Astrocyte of the hippocampus (primary cell): ENCODE data around the gene CNIH1.

Experiments used
- DNase-seq: peaks from one replicate; pipeline ENCODE4 v3.0.0; 2011; ENCODE audit warnings: low read depth, low spot score

The CNIH1 gene

GRCh38 chr14:54440873-54441868, at the start of gene CNIH1:
CNIH1 (minus strand) TSS chr14:54441374; CDS start chr14:54441327, 47 bp downstream.
- peak; percentile 98 for DNase-seq

- DNase-seq: no peak
These were observed 49.4 kb upstream of the CNIH1 start for GRCh38 chr14:54490445-54491175.

DNA sequence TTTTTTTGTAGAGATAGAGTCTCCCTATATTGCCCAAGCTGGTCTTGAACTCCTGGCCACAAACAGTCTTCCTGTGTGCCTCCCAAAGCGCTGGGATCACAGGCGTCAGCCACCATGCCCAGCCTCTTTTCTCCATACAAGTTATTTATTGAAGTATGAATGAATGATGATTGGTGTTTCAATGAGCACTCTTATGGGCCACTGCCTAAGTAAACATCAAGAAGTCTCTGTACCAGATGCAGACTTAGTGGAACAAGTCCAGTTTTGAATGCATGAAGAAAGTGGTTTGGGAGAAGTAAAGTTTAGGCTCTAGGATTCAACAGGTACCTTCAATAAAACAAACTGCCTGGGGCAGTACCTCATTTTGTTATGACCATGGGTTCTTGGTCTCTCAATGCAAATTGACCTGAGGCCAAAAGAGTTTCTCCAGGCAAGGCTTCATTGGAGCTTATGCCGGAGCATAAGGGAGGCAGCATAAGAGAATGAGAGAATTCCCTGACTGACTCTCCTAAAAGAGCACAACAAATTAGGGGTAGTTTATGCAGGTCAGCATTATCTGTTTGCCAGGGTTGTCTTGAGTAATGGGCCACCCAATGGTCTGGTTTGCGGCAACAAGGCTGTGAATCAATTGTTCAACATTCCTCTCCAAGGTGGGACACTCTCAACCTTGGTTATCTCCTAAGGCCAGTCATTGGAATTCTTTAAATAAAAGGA, 48.7 kb upstream of the CNIH1 start:
- DNase-seq: no peak

GRCh38 chr14:54489318-54489683, 48.1 kb upstream of the CNIH1 start:
- DNase-seq: no peak

DNA sequence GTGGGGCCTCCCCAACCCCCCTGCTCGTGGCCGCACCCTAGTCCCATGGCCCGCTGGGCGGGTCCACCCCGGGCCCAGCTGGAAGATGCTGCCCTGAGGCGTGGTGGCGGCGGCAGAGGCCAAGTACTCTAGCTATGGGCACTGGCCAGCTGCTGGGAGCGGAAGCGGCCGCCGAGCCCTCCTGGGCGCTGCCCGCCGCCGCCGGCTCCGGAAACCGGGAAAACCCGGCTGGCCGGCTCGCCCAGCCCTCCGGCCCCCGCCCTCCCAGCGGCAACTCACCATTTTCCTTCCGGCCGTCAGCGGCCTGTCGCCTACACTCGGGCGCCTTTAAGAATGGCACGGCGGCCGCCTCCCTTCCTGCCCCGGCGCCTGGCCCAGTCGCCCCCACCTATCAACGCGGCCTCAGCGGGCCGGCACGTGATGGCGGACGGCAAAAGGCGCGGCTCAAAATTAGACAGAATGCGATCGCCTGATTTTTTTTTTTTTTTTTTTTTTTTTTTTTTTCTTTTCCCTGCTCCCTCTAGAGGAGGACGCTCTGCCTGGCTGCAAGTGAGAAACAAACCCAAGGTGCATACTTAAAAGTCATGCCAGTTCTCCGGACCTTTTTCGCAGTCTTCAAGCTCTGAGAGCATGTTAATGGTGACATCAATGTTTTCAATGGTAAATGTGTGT, 47.6 kb upstream of the CNIH1 start, which contains the start of gene GMFB:
Gene GMFB, minus strand, starts transcription at position 335 of the 672 bp plus-strand sequence. Its CDS starts 53 bp downstream, at position 282.
- peak; percentile 96 for DNase-seq

GRCh38 chr14:54488318-54488645, 47.1 kb upstream of the CNIH1 start:
- no peak for DNase-seq

DNA sequence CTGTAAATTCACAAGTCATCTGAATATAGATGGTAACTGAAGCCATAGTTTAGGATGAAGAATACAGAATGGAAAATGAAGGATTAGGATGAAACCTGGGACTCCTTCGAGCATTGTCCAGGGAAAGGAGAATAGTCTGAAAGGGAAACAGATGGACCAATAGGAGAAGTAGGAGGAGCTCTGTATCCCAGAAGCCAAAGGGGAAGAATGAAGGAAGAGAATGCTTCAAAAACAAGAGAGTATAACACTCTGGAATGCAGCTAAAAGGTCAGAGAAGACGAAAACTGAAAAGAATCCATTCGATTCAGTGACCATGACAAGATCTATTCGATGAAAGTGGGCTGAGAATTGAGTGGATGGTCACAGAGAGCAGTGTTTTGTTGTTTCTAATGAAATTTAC, 46.6 kb upstream of the CNIH1 start:
- DNase-seq: peak; percentile 56

DNA sequence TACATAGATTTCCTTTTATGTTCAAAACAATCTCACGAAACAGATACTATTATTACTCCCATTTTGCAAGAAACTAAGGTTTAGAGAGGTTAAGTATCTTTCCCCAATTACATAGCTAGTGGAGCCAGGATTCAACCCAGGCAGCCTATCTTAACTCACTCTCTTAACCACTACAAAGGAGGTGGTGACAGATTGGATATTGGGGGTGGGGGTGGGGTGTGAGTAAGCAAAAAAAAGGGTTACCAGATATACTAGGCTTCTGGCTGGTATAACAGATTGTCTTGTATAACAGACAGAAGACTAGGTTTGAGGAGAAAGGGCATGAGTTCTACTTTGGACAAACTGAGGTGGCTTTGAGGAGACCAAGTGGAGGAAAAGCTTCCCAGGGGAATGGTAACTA, 45.5 kb upstream of the CNIH1 start:
- DNase-seq: no peak

GRCh38 chr14:54483846-54484245, 42.7 kb upstream of the CNIH1 start:
- no peak for DNase-seq

DNA sequence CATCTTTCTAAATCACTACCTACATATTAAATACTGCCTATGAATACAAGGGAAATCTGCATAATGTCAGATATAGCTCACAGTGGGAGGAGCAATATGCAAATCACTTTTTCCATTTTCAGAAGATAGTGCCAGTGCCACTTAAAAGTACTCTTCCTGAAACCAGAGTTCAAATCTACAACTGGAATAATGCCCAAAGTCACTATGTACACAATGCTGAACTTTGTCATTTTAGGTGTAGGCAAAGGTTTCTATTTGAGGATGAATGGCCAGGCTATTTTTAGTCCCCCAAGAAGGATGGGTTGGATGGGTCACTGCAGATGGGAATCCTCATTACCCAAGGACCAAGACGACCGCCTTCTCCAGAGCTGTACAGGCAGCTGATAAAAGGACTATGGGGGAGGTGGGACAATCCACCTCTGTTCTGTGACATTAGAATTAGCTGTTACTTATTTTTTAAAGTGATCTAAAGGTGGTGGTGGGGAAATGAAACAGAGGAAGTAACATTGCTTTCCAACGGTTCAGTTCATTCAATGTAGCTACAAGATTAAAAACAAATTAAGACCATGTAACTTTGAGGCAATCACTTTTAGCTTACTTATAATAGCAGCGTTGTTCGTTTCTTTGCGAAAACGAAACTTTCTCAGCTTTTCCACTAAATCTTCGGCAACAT, 42.0 kb upstream of the CNIH1 start:
- DNase-seq: no peak

DNA sequence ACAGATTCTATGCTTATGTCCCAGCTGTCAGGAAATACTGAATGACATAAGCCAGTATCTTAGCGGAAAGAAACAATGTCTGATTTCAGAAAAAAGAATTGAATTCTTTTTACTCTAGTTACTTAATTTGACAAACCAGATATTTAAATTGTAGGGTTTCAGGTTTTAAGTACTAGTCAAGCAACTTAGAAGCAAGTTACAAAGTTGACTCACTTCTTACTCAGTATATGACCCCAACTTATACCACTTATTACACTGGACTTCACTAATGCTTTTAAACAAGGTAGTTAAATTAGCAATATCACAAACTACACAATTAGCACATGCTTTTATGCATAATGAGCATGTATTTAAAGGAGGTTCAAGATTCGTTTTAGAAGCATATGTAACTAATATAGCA, 40.5 kb upstream of the CNIH1 start:
- DNase-seq: no peak

DNA sequence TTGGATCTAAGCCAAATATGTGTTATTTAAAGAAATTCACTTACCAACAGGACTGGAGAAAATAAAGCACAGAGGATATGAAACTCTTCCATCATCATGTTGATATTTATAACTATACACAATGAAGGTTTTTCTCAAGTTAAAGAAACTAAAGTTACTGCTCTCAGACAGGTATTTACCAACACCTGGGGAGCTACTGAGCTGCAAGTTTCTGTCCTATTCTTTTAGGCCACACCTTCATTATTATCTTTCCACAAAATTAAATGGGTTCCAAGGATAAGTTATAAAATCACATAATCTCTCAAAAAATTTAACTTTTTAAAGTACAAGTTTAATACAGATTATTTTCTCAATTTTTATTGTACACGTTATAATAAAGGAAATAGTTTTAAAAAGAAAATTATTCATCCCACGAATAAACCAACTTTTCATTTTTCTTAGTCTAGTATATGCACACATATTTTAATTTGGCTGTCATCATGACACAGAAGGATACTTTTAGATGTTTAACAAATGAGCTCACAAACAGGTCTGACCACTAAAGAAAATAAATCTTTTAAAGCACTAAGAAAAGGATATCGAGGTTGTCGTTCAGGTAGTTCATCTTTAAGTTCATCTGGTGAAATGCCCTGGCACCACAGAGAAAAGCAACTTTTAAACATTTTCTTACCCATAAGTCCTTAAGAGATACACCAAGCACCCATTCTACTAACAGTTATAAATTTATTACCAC, 39.8 kb upstream of the CNIH1 start:
- no peak for DNase-seq

GRCh38 chr14:54478636-54479215, 37.6 kb upstream of the CNIH1 start:
- DNase-seq: no peak

DNA sequence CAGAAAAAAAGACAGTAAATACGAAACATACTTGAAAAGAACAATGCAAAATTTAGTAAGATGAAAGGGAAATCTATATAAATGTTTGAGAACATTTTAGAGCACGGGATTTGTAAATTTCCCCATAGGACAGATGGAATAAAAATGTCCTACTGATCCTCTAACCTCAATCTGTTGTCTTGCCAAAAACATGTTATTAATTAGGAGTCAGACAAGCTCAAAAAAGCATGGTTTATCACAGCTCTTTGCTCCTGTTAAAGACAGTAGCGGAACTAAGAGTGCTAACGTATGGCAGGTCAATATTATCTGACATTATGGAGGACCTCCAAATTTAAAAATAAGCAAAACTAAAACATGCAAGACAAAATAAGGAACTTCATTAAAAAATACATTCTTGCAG, 34.7 kb upstream of the CNIH1 start:
- DNase-seq: no peak

- DNase-seq: no peak
These were observed 34.2 kb upstream of the CNIH1 start for GRCh38 chr14:54475187-54475899.

- peak; percentile 58 for DNase-seq
These were observed 33.1 kb upstream of the CNIH1 start for GRCh38 chr14:54474232-54474793.

GRCh38 chr14:54472315-54472714, 31.1 kb upstream of the CNIH1 start:
- DNase-seq: no peak

GRCh38 chr14:54471641-54472040, 30.5 kb upstream of the CNIH1 start:
- no peak for DNase-seq

GRCh38 chr14:54470701-54471100, 29.5 kb upstream of the CNIH1 start:
- DNase-seq: peak; percentile 3
